ENCODE results near the gene VWA8.
A peak's percentile ranks its signal among the peaks of the same experiment; 100 is the strongest.
"Not testable (repeated sequence)": the region's sequence is repeated elsewhere in the genome, so short reads cannot be mapped to it uniquely, and the experiment has no call there.

The VWA8 gene

DNA sequence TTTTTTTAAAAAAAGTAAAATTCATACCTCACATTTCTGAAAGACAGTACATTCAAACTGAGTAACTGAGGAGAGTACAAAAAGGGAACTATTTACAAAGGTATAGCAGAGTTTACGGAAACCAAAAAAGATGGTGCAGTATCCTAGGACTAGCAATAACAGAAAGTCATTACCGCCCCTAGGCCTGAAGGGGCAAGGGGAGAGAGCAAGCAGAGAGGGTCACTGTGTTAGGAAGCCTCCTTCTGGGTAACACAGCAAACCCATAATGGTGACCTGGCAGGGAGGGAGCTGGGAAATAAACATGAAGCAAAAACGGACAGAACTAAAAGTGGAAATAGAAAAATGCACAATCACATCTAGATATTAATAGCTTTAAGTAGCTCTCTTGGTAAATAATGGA, 8.2 kb downstream of the VWA8 start:
- POLR2A ChIA-PET = no interaction called here

GRCh38 chr13:41949104-41949503, 11.8 kb downstream of the VWA8 start:
- H3K4me3 ChIP-seq (ENCODE audit: low read depth, low read length); POLR2A ChIA-PET; DNase-seq (ENCODE audit: low read depth, low spot score): not testable (repeated sequence)
- CTCF ChIA-PET = interaction anchor here (0.6 to 2.0 kb wide), 2 partner anchors 12 to 280 kb away, joined by 3 to 6 read pairs; partner anchors contain the start of gene VWA8

More for the DNA sequence above, 8.2 kb downstream of the VWA8 start:
- CTCF ChIA-PET = interaction anchor here (0.9 to 1.5 kb wide), 2 partner anchors 11 to 48 kb away, joined by 3 read pairs; no protein-coding TSS in a partner anchor
- H3K4me3 ChIP-seq (ENCODE audit: low read depth, low read length) = no peak overlapping the region
- no peak for TF ChIP-seq CTCF (IDR thresholded peaks at IDR 0.05; ENCODE audit: insufficient read depth, low read length, missing control alignments)
- no peak for DNase-seq (ENCODE audit: low read depth, low spot score)

- DNase-seq (ENCODE audit: low read depth, low spot score) = no peak
- CTCF ChIA-PET = interaction anchor here (1.3 to 1.5 kb wide), 2 partner anchors 14 to 278 kb away, joined by 5 to 6 read pairs; no protein-coding TSS in a partner anchor
- H3K4me3 ChIP-seq (ENCODE audit: low read depth, low read length) = no peak overlapping the region
- POLR2A ChIA-PET = interaction anchor here (1.4 kb wide), 1 partner anchor 15 kb away, joined by 3 read pairs; the partner anchor contains the start of gene VWA8
- TF ChIP-seq CTCF (IDR thresholded peaks at IDR 0.05; ENCODE audit: insufficient read depth, low read length, missing control alignments) = no peak
Observed at GRCh38 chr13:41945926-41946325, 15.0 kb downstream of the VWA8 start.

DNA sequence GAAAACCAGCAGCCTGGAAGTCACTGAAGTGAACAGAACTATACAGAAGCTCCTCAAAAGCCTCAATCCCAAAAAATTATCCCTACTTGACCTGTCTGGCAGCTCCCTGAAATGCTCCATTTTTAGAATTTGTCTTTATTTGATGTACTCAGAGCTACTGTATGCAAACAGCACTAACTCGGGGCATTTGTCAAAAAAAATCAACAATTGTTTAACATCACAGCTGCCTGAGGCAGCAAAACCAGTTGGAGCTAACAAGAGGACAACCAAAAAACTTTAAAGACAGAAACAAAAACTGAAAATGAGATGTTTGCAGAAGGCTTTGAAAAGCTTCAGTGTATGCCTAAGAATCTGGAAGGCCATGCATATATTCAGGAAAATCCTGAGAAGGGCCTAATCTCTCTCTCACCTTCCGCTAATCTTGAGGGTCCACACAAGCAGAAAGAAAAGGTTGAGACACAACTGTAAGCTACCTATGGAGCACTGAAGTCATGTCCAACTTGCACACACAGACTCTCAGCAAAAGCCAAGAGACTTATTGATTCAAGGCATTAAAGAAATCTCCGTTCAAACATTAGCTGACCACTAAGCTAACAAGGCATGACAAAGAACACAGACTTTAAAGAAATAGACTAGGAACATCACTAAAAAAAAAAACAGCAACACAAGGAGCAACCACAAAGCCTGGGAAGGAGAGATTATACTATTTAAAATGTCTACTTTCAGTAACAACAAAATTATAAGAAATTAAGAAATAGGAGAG, 16.1 kb downstream of the VWA8 start:
- ChIA-PET CTCF (interaction anchor here (1.5 kb wide), 1 partner anchor 15 kb away, joined by 6 read pairs; no protein-coding TSS in a partner anchor), POLR2A (interaction anchor here (1.4 kb wide), 1 partner anchor 16 kb away, joined by 3 read pairs; the partner anchor contains the start of gene VWA8)
- TF ChIP-seq CTCF (IDR thresholded peaks at IDR 0.05; ENCODE audit: insufficient read depth, low read length, missing control alignments) = no peak
- no peak for DNase-seq (ENCODE audit: low read depth, low spot score)
- H3K4me3 ChIP-seq (ENCODE audit: low read depth, low read length) = no peak overlapping the region

DNA sequence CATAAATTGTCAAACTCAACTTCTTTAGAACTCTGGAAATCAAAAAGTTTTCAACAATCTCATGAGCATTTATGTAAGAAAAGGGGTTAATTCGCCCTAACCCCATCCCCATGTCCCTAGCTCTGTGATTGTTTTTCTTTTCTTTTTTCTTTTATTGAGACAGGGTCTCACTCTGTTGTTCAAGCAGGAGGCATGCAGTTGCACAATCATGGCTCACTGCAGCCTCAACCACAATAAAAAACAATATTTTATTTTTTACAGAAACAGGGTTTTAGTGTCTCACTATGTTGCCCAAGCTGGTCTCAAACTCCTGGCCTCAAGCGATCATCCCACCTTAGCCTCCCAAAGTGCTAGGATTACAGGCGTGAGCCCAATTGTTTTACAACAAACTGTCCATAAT, 16.7 kb downstream of the VWA8 start:
- ChIA-PET CTCF (no interaction called here), POLR2A (no interaction called here)
- no peak for DNase-seq (ENCODE audit: low read depth, low spot score)
- no peak for TF ChIP-seq CTCF (IDR thresholded peaks at IDR 0.05; ENCODE audit: insufficient read depth, low read length, missing control alignments)
- no peak overlapping the region for H3K4me3 ChIP-seq (ENCODE audit: low read depth, low read length)

DNA sequence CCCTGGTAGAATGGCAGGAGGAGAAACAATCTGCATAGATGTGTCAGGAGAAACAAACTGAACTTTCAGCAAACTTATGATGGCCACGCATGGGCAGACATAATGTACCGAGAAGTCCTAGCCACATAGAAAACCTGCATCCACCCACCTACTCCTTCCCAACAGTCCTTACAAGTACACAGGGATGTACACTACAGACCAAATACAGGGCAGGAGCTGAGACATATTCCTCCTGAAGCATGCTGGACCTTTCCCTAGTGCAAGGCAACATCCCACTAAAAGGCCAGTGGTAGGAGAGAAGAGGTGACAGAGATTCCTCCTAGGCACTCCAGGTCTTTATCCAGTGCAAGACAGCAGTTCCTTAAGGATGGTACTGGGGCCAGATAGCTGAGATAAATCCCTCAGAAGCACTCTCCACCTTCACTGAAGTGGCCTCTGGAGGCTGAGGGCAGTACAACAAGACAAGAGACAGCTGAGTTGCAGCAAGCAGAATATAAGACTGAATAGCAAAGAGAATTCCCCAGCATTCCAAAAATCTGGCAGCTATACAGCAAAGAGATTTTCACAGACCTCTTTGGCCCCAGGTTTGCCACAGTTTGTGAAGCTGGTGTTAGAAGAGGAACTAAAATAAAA, 18.3 kb downstream of the VWA8 start:
- peak; percentile 54 for TF ChIP-seq CTCF (IDR thresholded peaks at IDR 0.05; ENCODE audit: insufficient read depth, low read length, missing control alignments)
- ChIA-PET CTCF (interaction anchor here (0.6 to 3.5 kb wide), 15 partner anchors 9 to 278 kb away, joined by 3 to 37 read pairs (median 4); partner anchors contain the start of gene VWA8), POLR2A (no interaction called here)
- DNase-seq (ENCODE audit: low read depth, low spot score) = peak; percentile 56
- no peak overlapping the region for H3K4me3 ChIP-seq (ENCODE audit: low read depth, low read length)

All from AG04449 (cell line).